Liver (tissue), 9 donors: Measurements from ENCODE around the gene KIF7. TPM values are rescaled to one million over a fixed set of nuclear protein-coding genes. Genes with fewer than 3 reads are reported as not detected.

Experiments
- DNase-seq: peaks from one replicate; pipeline ENCODE4 v3.0.0-alpha.2; 2017; ENCODE audit warnings: low spot score
- H3K27ac ChIP-seq, 2 donors: one replicate each; pipeline ENCODE4 v1.7.0; 2013; ENCODE audit warnings: inconsistent platforms in 2 of 2, low read length in 2 of 2, control low read depth in 1 of 2, low read depth in 1 of 2, mild to moderate bottlenecking in 1 of 2
- H3K27me3 ChIP-seq, 4 donors: one replicate each; pipeline versions ENCODE4 v1.6.1 to v1.7.0; 2013; ENCODE audit warnings: low read length in 3 of 4, inconsistent platforms in 1 of 4, mild to moderate bottlenecking in 1 of 4, moderate library complexity in 1 of 4; ENCODE audit not compliant: control insufficient read depth in 4 of 4, insufficient read depth in 4 of 4
- H3K36me3 ChIP-seq, 4 donors: one replicate each; pipeline versions ENCODE4 v1.6.1 to v1.7.0; 2013; ENCODE audit warnings: low read length in 3 of 4, mild to moderate bottlenecking in 3 of 4, low read depth in 1 of 4, moderate library complexity in 1 of 4; ENCODE audit not compliant: control insufficient read depth in 4 of 4, insufficient read depth in 3 of 4
- H3K4me1 ChIP-seq, 4 donors: one replicate each; pipeline versions ENCODE4 v1.6.1 to v1.7.0; 2013; ENCODE audit warnings: low read length in 3 of 4, mild to moderate bottlenecking in 3 of 4, moderate library complexity in 1 of 4; ENCODE audit not compliant: control insufficient read depth in 4 of 4, insufficient read depth in 4 of 4
- H3K4me3 ChIP-seq, 3 donors: one replicate each; pipeline versions ENCODE4 v1.6.1 to v1.7.0; 2013; ENCODE audit warnings: low read length in 3 of 3, control low read depth in 1 of 3, low read depth in 1 of 3, mild to moderate bottlenecking in 1 of 3
- H3K9ac ChIP-seq, 2 donors: one replicate each; pipeline ENCODE4 v1.7.0; 2013; ENCODE audit warnings: low read length in 2 of 2, mild to moderate bottlenecking in 2 of 2, moderate library complexity in 2 of 2, control low read depth in 1 of 2, low read depth in 1 of 2
- H3K9me3 ChIP-seq, 4 donors: one replicate each; pipeline versions ENCODE4 v1.6.1 to v1.7.0; 2013; ENCODE audit warnings: low read length in 3 of 4; ENCODE audit not compliant: control insufficient read depth in 4 of 4
- ATF3 ChIP-seq: IDR thresholded peaks from 2 replicates; pipeline ENCODE4 v1.6.1; 2016; ENCODE audit warnings: antibody characterized with exemption
- CTCF ChIP-seq: fragments of 150-350 bp; IDR thresholded peaks from 2 replicates; pipeline ENCODE4 v1.5.1; 2017; ENCODE audit warnings: improper control_type of control experiment, low read depth, low read length; ENCODE audit not compliant: missing input control
- EGR1 ChIP-seq, 2 donors: IDR thresholded peaks; 2 replicates each; pipeline ENCODE4 v1.6.1; 2016 to 2018; ENCODE audit warnings: antibody characterized with exemption in 2 of 2, low read depth in 2 of 2
- FOXA1 ChIP-seq: IDR thresholded peaks from 2 replicates; pipeline ENCODE4 v1.6.1; 2016; ENCODE audit warnings: antibody characterized with exemption
- FOXA2 ChIP-seq: IDR thresholded peaks from 2 replicates; pipeline ENCODE4 v1.6.1; 2016; ENCODE audit warnings: antibody characterized with exemption
- GABPA ChIP-seq, 2 donors: IDR thresholded peaks in 1 of 2; conservative IDR thresholded peaks in 1 of 2; 2 replicates each; pipeline ENCODE4 v1.6.1; 2016; ENCODE audit warnings: antibody characterized with exemption in 2 of 2, mild to moderate bottlenecking in 1 of 2, moderate library complexity in 1 of 2
- HNF4A ChIP-seq, 2 donors: conservative IDR thresholded peaks; 2 replicates each; pipeline ENCODE4 v1.6.1; 2016; ENCODE audit warnings: antibody characterized with exemption in 2 of 2, mild to moderate bottlenecking in 2 of 2
- HNF4G ChIP-seq: IDR thresholded peaks from 2 replicates; pipeline ENCODE4 v1.6.1; 2016; ENCODE audit warnings: antibody characterized with exemption
- JUND ChIP-seq, 2 donors: IDR thresholded peaks; 2 replicates each; pipeline ENCODE4 v1.6.1; 2016; ENCODE audit warnings: antibody characterized with exemption in 2 of 2
- MAX ChIP-seq: IDR thresholded peaks from 2 replicates; pipeline ENCODE4 v1.6.1; 2016; ENCODE audit warnings: antibody characterized with exemption
- NR2F2 ChIP-seq: IDR thresholded peaks from 2 replicates; pipeline ENCODE4 v1.6.1; 2016; ENCODE audit warnings: antibody characterized with exemption
- RAD21 ChIP-seq, 2 donors: IDR thresholded peaks; 2 replicates each; pipeline ENCODE4 v1.6.1; 2016; ENCODE audit warnings: antibody characterized with exemption in 2 of 2, mild to moderate bottlenecking in 2 of 2
- REST ChIP-seq: IDR thresholded peaks from 2 replicates; pipeline ENCODE4 v1.6.1; 2016; ENCODE audit warnings: antibody characterized with exemption, mild to moderate bottlenecking
- RXRA ChIP-seq, 2 donors: IDR thresholded peaks; 2 replicates each; pipeline ENCODE4 v1.6.1; 2017 to 2018; ENCODE audit warnings: antibody characterized with exemption in 2 of 2, mild to moderate bottlenecking in 1 of 2
- SP1 ChIP-seq: IDR thresholded peaks from 2 replicates; pipeline ENCODE4 v1.6.1; 2018; ENCODE audit warnings: antibody characterized with exemption, mild to moderate bottlenecking
- TAF1 ChIP-seq: conservative IDR thresholded peaks from 2 replicates; pipeline ENCODE4 v1.6.1; 2016; ENCODE audit warnings: antibody characterized with exemption, mild to moderate bottlenecking
- YY1 ChIP-seq: IDR thresholded peaks from 2 replicates; pipeline ENCODE4 v1.6.1; 2016; ENCODE audit warnings: antibody characterized with exemption, mild to moderate bottlenecking
- ZBTB33 ChIP-seq: IDR thresholded peaks from 2 replicates; pipeline ENCODE4 v1.6.1; 2016; ENCODE audit warnings: antibody characterized with exemption
- WGBS: extraction: QIAGEN DNeasy Blood & Tissue Kit; methylation state at CpG from one replicate; pipeline ENCODE4 v1.1.7; 2013; 5-methylcytosine and 5-hydroxymethylcytosine counted together
- polyA plus RNA-seq, 2 donors: library from polyadenylated mRNA; stranded (reverse) in 1 of 2; unstranded in 1 of 2; fragments of 200-250 nt in 1 of 2; fragments of >200 nt in 1 of 2; fragmentation: Nextera tagmentation in 1 of 2; extraction: Ambion mirVana in 1 of 2; gene quantifications; one replicate each; pipeline versions ENCODE4 v1.2.1 to v1.2.3, GENCODE V29; 2013 to 2015
- total RNA-seq, 2 donors: library from RNA; depleted of rRNA; stranded (reverse); fragments of >200 nt; gene quantifications; one replicate each; pipeline ENCODE4 v1.2.3, GENCODE V29; 2014
- donor health status: healthy.
- donor health status: healthy.
- donor health status: healthy.
- donor health status: healthy.
- donor health status: healthy.

KIF7 gene
- total and polyA plus RNA-seq, 4 donors = 0.04 to 1.3 (median 0.72) TPM

GRCh38 chr15:89693091-89693490, 37.8 kb upstream of the KIF7 start:
- Histone ChIP-seq H3K4me1 (peaks cover 0 to 16% (median 7%) of the 10 kb centered on the region in 4 donors), H3K4me3 (no peak overlapping the region), H3K27ac (no peak overlapping the region), H3K9me3 (no peaks in the 10 kb centered on the region), H3K9ac (no peak overlapping the region), H3K27me3 (no peaks in the 10 kb centered on the region), H3K36me3 (no peaks in the 10 kb centered on the region)
- DNase-seq = no peak
- TF ChIP-seq JUND (IDR thresholded peaks at IDR 0.05) (no peak), RXRA (IDR thresholded peaks at IDR 0.05) (no peak), ZBTB33 (no peak), GABPA (IDR thresholded peaks at IDR 0.05 in 1 of 2, conservative IDR thresholded peaks at IDR 0.05 in 1 of 2) (no peak), TAF1 (no peak), HNF4A (conservative IDR thresholded peaks at IDR 0.05) (no peak), NR2F2 (no peak)
- WGBS = 45% methylated on average over 2 of the region's 2 CpGs

GRCh38 chr15:89690276-89691218, 35.3 kb upstream of the KIF7 start, which contains the start of the genes PEX11A and WDR93:
Gene PEX11A (minus strand): TSS chr15:89690754. CDS start chr15:89690632, 122 bp downstream.
Gene WDR93 (plus strand): TSS chr15:89690811. CDS start chr15:89701747, 10,936 bp downstream.
- WGBS = 2% methylated on average over 60 of the region's 60 CpGs
- TF ChIP-seq HNF4A (conservative IDR thresholded peaks at IDR 0.05) = peak; percentile 48 to 55
- peak; percentile 30 to 77 for TF ChIP-seq EGR1 (IDR thresholded peaks at IDR 0.05; ENCODE audit: low read depth in 2 of 2)
- TF ChIP-seq RXRA (IDR thresholded peaks at IDR 0.05) = peak; percentile 78 to 84
- TF ChIP-seq GABPA (IDR thresholded peaks at IDR 0.05 in 1 of 2, conservative IDR thresholded peaks at IDR 0.05 in 1 of 2) = peak; percentile 95 to 96
- TF ChIP-seq ATF3 = peak; percentile 55
- peak; percentile 82 for TF ChIP-seq SP1
- peak; percentile 77 for TF ChIP-seq YY1
- peak; percentile 11 for TF ChIP-seq NR2F2
- TF ChIP-seq RAD21 (IDR thresholded peaks at IDR 0.05) = peak in 1 of 2 donors; percentile 35
- TF ChIP-seq CTCF = no peak
- no peak for TF ChIP-seq HNF4G
- no peak for TF ChIP-seq FOXA2
- TF ChIP-seq FOXA1 = no peak
- no peak for TF ChIP-seq ZBTB33
- TF ChIP-seq MAX = peak; percentile 63
- TF ChIP-seq JUND (IDR thresholded peaks at IDR 0.05) = no peak
- peak; percentile 88 for TF ChIP-seq REST
- peak; percentile 46 for TF ChIP-seq TAF1
- peak; percentile 85 for DNase-seq

More at GRCh38 chr15:89690276-89691218, 35.3 kb upstream of the KIF7 start, which contains the start of the genes PEX11A and WDR93:
- Histone ChIP-seq H3K9me3 (no peaks in the 10 kb centered on the region), H3K27ac (peak within 1 kb of the TSS; percentile 79 to 99), H3K9ac (peak within 1 kb of the TSS; percentile 82 to 95), H3K36me3 (peaks cover 0 to 9% (median 0%) of the 10 kb centered on the region in 4 donors), H3K27me3 (no peaks in the 10 kb centered on the region), H3K4me1 (peaks cover 3 to 23% (median 13%) of the 10 kb centered on the region in 4 donors), H3K4me3 (peak within 1 kb of the TSS; percentile 67 to 99 (median 70))
